Stimulated activated CD4-positive, alpha-beta T cell treated with anti-CD3 and anti-CD28 coated beads, Interleukin-15, amount 100 ng/mL, for 1 hour (primary cell): Measurements from ENCODE around the gene AKAP3.

Experiments used
- DNase-seq, 2 donors: peaks; one replicate each; pipeline ENCODE4 v3.0.0-alpha.2; 2020; ENCODE audit warnings: low read depth in 1 of 2, low spot score in 1 of 2

AKAP3 gene

DNA sequence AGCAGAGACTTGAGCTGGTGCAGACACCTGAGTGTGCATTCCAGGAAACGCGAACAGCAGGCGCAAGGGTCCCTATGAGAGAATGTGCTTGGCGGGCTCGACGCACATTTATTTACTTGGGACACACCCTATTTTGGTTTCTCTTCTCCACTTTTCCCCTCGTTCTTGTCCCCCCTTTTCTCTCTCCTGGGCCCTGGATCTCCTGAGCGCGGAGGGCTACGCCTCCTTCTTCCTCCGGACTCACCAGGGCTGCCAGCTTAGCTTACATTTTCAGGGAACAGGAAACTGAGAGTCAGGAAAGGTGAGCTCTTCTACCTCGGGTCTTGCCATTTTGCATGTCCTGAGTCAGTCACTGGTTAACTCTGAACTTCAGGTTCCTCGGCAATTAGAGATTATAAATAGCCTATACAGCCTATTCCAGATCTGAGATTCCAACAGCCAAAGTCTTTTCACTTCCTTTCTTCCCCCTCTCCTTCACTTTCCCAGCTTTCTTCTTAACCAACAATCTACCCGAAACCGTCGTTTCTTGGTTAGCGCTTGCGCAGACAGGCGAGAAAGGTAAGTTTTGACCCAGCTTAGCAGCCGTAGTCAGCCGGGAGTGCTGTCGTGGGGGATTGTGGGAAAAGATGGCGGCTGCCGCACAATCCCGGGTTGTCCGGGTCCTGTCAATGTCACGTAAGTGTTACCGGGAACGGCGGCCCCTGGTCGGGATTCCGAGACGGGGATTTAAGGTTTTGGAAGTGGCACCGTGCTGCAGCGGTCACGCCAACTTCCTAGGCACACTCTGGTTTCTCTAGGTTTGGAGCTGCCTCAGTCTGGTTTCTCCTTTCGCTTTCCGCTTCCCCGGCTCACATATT, at the start of gene AKAP3, which contains the start of gene NDUFA9:
Gene AKAP3, minus strand, starts transcription at position 551 of the 857 bp plus-strand sequence. CDS start 10,855 bp downstream, outside the sequence.
Gene NDUFA9, plus strand, starts transcription at position 614 of the 857 bp plus-strand sequence. Its CDS starts 13 bp downstream, at position 627.
- peak; percentile 47 to 57 for DNase-seq

DNA sequence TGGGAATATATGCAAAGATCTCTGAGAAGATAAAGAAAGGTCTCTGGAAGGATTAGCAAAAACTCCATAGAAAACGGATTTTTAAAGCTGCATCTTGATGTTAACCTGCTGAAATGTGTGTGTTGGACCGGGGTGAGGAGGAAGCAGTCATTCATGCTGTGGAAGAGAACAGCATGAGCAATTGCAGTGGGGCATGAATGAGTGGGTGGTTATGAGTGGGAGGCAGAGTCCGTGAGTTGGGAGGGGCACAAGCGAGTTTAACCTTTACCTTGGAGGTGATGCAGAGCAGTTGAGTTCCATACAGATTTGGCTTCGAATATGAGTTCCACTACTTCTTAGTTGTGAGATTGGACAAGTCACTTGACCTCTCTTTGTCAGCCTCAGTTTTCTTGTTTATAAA, 41.9 kb upstream of the AKAP3 start:
- DNase-seq = no peak

GRCh38 chr12:4685317-4685716, 36.5 kb upstream of the AKAP3 start:
- no peak for DNase-seq

DNA sequence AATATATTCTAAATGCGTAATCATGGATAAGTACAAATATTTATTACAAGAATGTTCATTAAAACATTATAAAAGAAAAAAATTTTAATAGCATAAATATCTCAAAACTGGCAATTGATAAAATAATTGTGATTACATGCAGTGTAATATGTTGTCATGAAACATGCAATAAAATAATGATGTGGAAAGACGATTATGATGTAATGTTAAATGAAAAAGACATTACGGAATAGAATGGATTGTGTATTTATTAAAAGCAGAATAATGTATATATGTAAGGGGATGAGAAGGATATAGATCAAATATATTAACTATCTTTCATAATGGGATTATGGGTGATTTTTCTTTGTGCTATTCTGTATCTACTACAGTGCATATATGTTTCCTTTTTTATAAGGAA, 32.9 kb upstream of the AKAP3 start:
- no peak for DNase-seq

DNA sequence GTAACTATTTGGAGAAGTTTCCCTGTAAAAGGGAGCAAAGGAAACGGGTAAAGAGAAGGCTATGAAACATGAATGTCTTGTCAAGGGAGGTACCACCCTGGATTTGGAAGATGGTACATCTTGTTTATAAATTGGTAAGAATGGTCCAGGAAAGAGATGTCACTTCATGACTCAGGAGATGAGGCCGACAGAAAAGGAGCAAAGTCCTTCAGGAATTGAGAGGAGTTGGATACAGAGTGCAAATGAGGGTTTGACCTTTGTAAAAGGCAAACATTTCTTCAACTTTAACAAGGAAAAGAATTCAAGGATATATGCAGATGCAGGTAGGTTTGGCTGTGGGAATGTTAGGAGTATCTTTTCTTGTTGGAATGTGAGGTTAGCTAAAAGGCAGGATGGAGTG, 30.9 kb upstream of the AKAP3 start:
- no peak for DNase-seq

DNA sequence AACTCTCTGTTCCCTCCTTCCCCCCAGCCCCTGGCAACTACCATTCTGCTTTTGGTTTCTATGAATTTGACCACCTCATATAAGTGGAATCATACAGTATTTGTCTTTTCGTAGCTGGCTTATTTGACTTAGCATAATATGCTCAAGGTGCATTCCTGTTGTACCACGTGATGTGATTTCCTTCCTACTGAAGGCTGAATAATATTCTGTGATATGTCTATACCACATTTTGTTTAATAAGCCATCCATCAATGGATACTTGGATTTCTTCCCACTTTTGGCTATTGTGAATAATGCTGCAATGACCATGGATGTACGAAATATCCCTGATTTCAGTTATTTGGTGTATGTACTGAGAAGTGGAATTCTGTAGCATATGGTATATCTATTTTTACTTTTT, 16.4 kb upstream of the AKAP3 start:
- DNase-seq = no peak

GRCh38 chr12:4663971-4664505, 15.2 kb upstream of the AKAP3 start:
- no peak for DNase-seq

GRCh38 chr12:4653691-4654090, 4.8 kb upstream of the AKAP3 start:
- DNase-seq = no peak

- DNase-seq = no peak
These were observed 4.4 kb upstream of the AKAP3 start for GRCh38 chr12:4653257-4653656.

DNA sequence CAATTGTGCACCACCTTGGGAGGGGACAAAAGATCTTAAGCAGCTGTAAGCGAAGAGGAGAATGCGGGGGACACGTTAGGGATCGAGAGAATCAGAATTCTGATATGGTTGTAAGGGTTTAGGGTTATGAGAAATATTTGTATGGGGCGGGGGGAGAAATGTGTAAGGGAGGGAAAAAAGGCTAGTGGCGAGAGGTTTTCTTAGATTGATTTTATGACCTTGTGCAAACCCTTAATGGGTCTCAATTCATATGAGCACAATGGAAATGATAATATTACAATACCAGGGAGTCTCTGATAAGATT, 459 bp upstream of the AKAP3 start:
- DNase-seq = no peak

- DNase-seq = no peak
These were observed 749 bp downstream of the AKAP3 start for GRCh38 chr12:4648104-4648500.

DNA sequence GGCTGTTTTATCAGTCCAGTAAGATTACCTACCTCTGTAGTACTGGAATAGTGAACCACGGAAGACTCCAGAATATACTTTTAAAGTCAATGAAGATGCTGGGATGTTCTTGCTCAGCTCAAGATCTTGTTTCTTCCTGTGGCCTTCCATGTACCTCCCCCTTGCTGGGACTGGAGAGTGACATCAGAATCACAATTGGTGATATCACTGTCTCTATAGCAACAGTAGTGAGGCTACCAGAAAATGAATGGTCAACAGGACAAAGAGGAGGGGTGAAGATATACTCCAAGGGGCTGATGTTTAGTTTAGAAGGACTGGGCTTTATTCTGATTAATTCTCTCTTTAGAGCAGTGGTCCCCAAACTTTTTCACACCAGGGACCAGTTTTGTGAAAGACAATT, 3.8 kb downstream of the AKAP3 start:
- DNase-seq = no peak

GRCh38 chr12:4643747-4644146, 5.1 kb downstream of the AKAP3 start:
- no peak for DNase-seq

- no peak for DNase-seq
These were observed 18.6 kb downstream of the AKAP3 start for GRCh38 chr12:4630262-4630661.

DNA sequence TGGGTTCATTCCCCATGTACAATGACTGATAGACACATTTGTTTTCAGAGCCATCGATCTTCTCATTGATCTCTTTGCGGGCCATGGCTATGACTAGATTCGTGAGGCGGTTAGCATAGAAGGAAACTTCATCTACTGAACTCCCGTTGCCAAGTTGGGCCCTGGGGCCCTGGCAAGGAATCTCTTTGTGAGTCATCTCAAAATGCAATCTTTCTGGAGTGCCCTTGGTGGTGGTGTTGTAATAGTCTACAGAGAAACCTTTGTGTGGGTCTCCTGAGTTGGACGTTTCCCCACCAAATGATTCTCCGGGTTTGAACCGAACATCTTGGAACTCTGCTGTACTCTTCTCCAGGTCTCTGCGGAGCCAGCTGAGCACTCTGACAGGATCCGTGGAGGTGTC, 20.4 kb downstream of the AKAP3 start:
- no peak for DNase-seq

- DNase-seq = no peak
These were observed 22.3 kb downstream of the AKAP3 start for GRCh38 chr12:4626543-4626942.

DNA sequence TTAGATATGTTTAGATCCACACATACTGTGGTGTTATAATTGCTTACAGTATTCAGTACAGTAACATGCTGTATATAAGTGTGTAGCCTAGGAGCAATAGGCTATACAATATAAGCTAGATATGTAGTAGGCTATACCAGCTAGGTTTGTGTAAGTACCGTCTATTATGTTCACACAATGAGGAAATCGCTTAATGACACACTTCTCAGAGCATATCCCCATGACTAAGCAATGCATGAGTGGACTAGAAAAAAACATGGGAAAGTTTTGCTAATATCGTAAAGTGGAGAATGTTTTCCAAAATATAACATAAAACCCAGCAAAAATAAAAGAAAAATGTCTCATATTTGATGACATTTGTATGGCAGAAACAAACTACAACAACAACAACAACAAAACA, 27.3 kb downstream of the AKAP3 start:
- DNase-seq = no peak

DNA sequence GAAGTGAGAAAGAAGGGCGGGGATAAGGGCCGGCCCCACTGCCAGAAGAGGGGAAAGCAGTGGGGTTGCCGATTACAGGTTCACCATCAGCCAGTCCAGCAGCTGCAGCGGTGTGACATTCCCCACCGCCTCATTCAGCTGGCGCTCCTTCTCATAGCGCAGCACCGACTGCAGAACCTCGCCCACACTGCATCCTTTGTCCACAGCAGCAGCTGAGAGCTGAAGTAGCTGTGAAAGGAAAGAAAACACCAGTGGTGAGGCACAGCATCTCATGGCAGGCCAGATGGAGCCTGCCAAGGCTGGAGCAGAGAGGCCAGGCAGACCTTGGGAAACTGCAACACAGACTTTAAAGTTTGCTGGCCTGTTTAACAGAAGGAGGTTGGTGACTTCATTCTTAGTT, 33.2 kb downstream of the AKAP3 start:
- DNase-seq = no peak

- no peak for DNase-seq
These were observed 38.4 kb downstream of the AKAP3 start for GRCh38 chr12:4610481-4610880.

- DNase-seq = no peak
These were observed 39.8 kb downstream of the AKAP3 start for GRCh38 chr12:4609071-4609470.

GRCh38 chr12:4607056-4607455, 41.8 kb downstream of the AKAP3 start:
- no peak for DNase-seq

GRCh38 chr12:4604684-4605193, 44.1 kb downstream of the AKAP3 start:
- peak; percentile 54 to 59 for DNase-seq

GRCh38 chr12:4603946-4604345, 44.9 kb downstream of the AKAP3 start:
- DNase-seq = no peak
